Right lobe of liver (tissue), 6 donors: ENCODE measurements around the gene EFR3B. TPM values are rescaled to one million over a fixed set of nuclear protein-coding genes. Genes with fewer than 3 reads are reported as not detected.
"Not testable (repeated sequence)": the region's sequence is repeated elsewhere in the genome, so short reads cannot be mapped to it uniquely, and the experiment has no call there.

Experiments
- ATAC-seq, 4 donors: fragments of 200-7000 bp; cut with Tn5 transposase; one replicate each; pipeline ENCODE4 v1.9.1; 2020; ENCODE audit warnings: mild to moderate bottlenecking in 4 of 4, moderate library complexity in 4 of 4
- DNase-seq, 3 donors: peaks; one replicate each; pipeline ENCODE4 v3.0.0-alpha.2; 2020
- H3K27ac ChIP-seq, 3 donors: fragments of 200-600 bp; one replicate each; pipeline ENCODE4 v1.8.0; 2022
- H3K27me3 ChIP-seq, 2 donors: fragments of 200-600 bp; one replicate each; pipeline ENCODE4 v1.8.0; 2022
- H3K36me3 ChIP-seq, 4 donors: fragments of 200-600 bp; sonication (generic) in 1 of 4; one replicate each; pipeline versions ENCODE4 v1.5.1 to v1.8.0; 2017 to 2022; ENCODE audit warnings: control low read depth in 1 of 4
- H3K4me1 ChIP-seq, 4 donors: fragments of 200-600 bp; sonication (generic) in 1 of 4; one replicate each; pipeline versions ENCODE4 v1.5.1 to v1.8.0; 2017 to 2022; ENCODE audit warnings: control low read depth in 1 of 4
- H3K4me3 ChIP-seq, 3 donors: fragments of 200-600 bp; one replicate each; pipeline ENCODE4 v1.8.0; 2022
- H3K9me3 ChIP-seq, 4 donors: fragments of 200-600 bp; sonication (generic) in 1 of 4; one replicate each; pipeline versions ENCODE4 v1.5.1 to v1.8.0; 2017 to 2022; ENCODE audit warnings: control low read depth in 1 of 4
- POLR2A ChIP-seq: fragments of 450-650 bp; IDR thresholded peaks from one replicate; pipeline ENCODE4 v1.6.1; 2017; ENCODE audit warnings: antibody characterized with exemption, mild to moderate bottlenecking
- WGBS: methylation state at CpG from one replicate; pipeline ENCODE4 v1.1.6; 2018; ENCODE audit warnings: low coverage, low lambda C conversion rate; ENCODE audit not compliant: insufficient coverage; ENCODE audit errors: missing lambda C conversion rate; 5-methylcytosine and 5-hydroxymethylcytosine counted together
- intact Hi-C, 2 donors: fragments of 100-400 bp; cut with DNase I; formaldehyde crosslinking; loops; one replicate each; pipeline versions ENCODE4 v1.11.2 to v1.14.1; 2022
- total RNA-seq, 6 experiments: library from RNA; depleted of rRNA in 2 of 6; stranded (reverse); fragments of >200 nt in 2 of 6; fragmentation: NEBNext Ultra II Directional in 3 of 6; extraction: Animal tissue kit (Norgen Biotek cat#: 25700) in 3 of 6; gene quantifications; one replicate each; pipeline versions ENCODE4 v1.1.0 to v1.2.4, GENCODE V29; 2016 to 2023
- TF ChIP-seq, protein P1 (sequence below), 4 donors: fragments of 200-600 bp in 3 of 4; fragments of 450-650 bp in 1 of 4; IDR thresholded peaks; one replicate each; pipeline versions ENCODE4 v1.5.1 to v1.8.0; 2016 to 2022; ENCODE audit warnings: antibody characterized with exemption in 4 of 4, mild to moderate bottlenecking in 2 of 4
- donor health status: DM: no; HTN: yes; CAD: no.
- donor health status: DM: no; HTN: no; CAD: no.
- donor health status: DM: no; HTN: no; CAD: no.
- donor health status: DM: no; HTN: yes; CAD: no.
- donor health status: DM: no; HTN: yes; CAD: no.

EFR3B gene
- total RNA-seq, 6 experiments from 2014 or later = 0.12 to 0.33 (median 0.16) TPM; not detected in 1

DNA sequence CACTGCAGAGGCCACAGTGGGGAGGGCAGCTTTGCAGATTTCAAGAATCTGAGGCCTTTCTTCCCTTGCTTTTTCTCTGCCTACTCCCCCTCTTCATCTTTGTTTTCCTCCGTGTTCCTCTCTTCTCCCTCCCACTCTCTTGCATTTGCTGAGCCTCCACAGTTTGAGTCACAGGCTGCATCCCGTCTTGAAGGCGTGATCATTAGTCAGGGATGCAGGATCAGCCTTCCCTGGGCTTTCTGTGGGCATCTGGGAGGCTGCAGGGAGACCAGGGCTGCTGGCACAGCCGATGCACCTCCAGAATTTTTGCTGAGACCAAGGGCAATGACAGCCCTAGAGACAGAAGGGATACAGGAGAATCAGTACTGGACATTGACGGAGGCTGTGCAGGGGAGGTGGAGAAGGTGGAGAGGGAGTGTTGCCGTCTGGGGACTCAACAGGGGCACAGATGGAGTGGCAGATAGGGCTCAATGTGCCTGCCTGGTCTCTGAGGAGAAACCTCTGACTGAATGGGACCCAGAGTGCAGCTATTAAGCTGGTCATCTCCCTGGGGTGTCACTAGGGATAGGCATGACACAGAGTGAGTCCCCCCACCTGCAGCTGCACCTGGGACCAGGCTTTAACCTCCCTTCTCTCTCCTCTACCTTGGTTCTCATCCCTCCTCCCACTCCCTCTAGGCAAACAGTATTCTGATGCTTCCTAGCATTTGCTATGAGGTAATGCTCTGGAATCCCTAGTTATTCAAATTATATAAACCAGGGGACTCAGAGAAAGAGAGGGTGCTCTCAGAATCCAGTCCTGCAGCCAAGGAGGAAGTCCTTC is 41.2 kb upstream of the EFR3B start:
- TF ChIP-seq POLR2A = no peak
- TF ChIP-seq, protein P1, sequence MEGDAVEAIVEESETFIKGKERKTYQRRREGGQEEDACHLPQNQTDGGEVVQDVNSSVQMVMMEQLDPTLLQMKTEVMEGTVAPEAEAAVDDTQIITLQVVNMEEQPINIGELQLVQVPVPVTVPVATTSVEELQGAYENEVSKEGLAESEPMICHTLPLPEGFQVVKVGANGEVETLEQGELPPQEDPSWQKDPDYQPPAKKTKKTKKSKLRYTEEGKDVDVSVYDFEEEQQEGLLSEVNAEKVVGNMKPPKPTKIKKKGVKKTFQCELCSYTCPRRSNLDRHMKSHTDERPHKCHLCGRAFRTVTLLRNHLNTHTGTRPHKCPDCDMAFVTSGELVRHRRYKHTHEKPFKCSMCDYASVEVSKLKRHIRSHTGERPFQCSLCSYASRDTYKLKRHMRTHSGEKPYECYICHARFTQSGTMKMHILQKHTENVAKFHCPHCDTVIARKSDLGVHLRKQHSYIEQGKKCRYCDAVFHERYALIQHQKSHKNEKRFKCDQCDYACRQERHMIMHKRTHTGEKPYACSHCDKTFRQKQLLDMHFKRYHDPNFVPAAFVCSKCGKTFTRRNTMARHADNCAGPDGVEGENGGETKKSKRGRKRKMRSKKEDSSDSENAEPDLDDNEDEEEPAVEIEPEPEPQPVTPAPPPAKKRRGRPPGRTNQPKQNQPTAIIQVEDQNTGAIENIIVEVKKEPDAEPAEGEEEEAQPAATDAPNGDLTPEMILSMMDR (IDR thresholded peaks at IDR 0.05) = no peak
- 56% methylated on average over 6 of the region's 6 CpGs for WGBS
- H3K4me3 ChIP-seq = no peak overlapping the region
- intact Hi-C loops = no loop called here
- no peaks in the 10 kb centered on the region for H3K36me3 ChIP-seq
- ATAC-seq (no peak), DNase-seq (no peak)
- no peaks in the 10 kb centered on the region for H3K4me1 ChIP-seq
- no peak overlapping the region for H3K27ac ChIP-seq
- H3K9me3 ChIP-seq = no peaks in the 10 kb centered on the region
- H3K27me3 ChIP-seq = no peaks in the 10 kb centered on the region

GRCh38 chr2:25001325-25001637 is 40.6 kb upstream of the EFR3B start:
- DNase-seq (no peak), ATAC-seq (no peak)
- no peaks in the 10 kb centered on the region for H3K36me3 ChIP-seq
- no peaks in the 10 kb centered on the region for H3K4me1 ChIP-seq
- no peak overlapping the region for H3K4me3 ChIP-seq
- 70% methylated on average over 7 of the region's 7 CpGs for WGBS
- TF ChIP-seq, protein P1 (IDR thresholded peaks at IDR 0.05) = no peak
- TF ChIP-seq POLR2A = no peak
- no peak overlapping the region for H3K27ac ChIP-seq
- no peaks in the 10 kb centered on the region for H3K9me3 ChIP-seq
- intact Hi-C loops = no loop called here
- H3K27me3 ChIP-seq = no peaks in the 10 kb centered on the region

GRCh38 chr2:25002066-25002465 is 39.8 kb upstream of the EFR3B start:
- H3K27ac ChIP-seq = no peak overlapping the region

GRCh38 chr2:25009954-25010353 is 31.9 kb upstream of the EFR3B start:
- H3K9me3 ChIP-seq = no peaks in the 10 kb centered on the region
- ATAC-seq = no peak
- intact Hi-C loops = no loop called here
- TF ChIP-seq, protein P1 (IDR thresholded peaks at IDR 0.05) = no peak
- TF ChIP-seq POLR2A = no peak
- H3K27me3 ChIP-seq = no peaks in the 10 kb centered on the region
- no peaks in the 10 kb centered on the region for H3K4me1 ChIP-seq
- WGBS = 73% methylated on average over 9 of the region's 11 CpGs
- DNase-seq = no peak
- no peak overlapping the region for H3K4me3 ChIP-seq
- H3K36me3 ChIP-seq = no peaks in the 10 kb centered on the region
- no peak overlapping the region for H3K27ac ChIP-seq

More at GRCh38 chr2:25002066-25002465, 39.8 kb upstream of the EFR3B start:
- Histone ChIP-seq H3K9me3 (no peaks in the 10 kb centered on the region), H3K4me1 (no peaks in the 10 kb centered on the region), H3K36me3 (no peaks in the 10 kb centered on the region), H3K27me3 (no peaks in the 10 kb centered on the region), H3K4me3 (no peak overlapping the region)
- DNase-seq (no peak), ATAC-seq (no peak)
- 50% methylated on average over 1 of the region's 1 CpG for WGBS
- intact Hi-C loops = no loop called here
- no peak for TF ChIP-seq POLR2A
- TF ChIP-seq, protein P1 (IDR thresholded peaks at IDR 0.05) = no peak

GRCh38 chr2:25011342-25011741 is 30.5 kb upstream of the EFR3B start:
- H3K4me3 ChIP-seq, H3K36me3 ChIP-seq, H3K27ac ChIP-seq, DNase-seq, intact Hi-C loops, ATAC-seq, H3K27me3 ChIP-seq, H3K4me1 ChIP-seq, H3K9me3 ChIP-seq: not testable (repeated sequence)
- 100% methylated on average over 2 of the region's 2 CpGs for WGBS
